ENCODE results near the gene NYAP2. TPM values are rescaled to one million over a fixed set of nuclear protein-coding genes. Genes with fewer than 3 reads are reported as not detected.

NYAP2 gene
- polyA plus RNA-seq, 3 donors, result not detected

- Histone ChIP-seq H2AFZ (ENCODE audit: insufficient read depth, low read depth, low read length, poor library complexity, severe bottlenecking) (no peak overlapping the region), H3K4me3 (replicated peaks in 1 of 3; ENCODE audit: low read depth in 2 of 3, low read length in 3 of 3) (no peak overlapping the region), H3K27ac (ENCODE audit: low read depth in 1 of 2, low read length in 2 of 2) (no peak overlapping the region), H3K79me2 (ENCODE audit: insufficient read depth, low read length) (no peaks in the 10 kb centered on the region), H3K27me3 (ENCODE audit: control insufficient read depth in 2 of 2, insufficient read depth in 2 of 2, low read length in 2 of 2) (no peaks in the 10 kb centered on the region), H4K20me1 (ENCODE audit: insufficient read depth, low read length) (no peaks in the 10 kb centered on the region), H3K9me3 (replicated peaks in 1 of 2; ENCODE audit: control insufficient read depth in 1 of 2, insufficient read depth in 1 of 2, low read length in 2 of 2) (no peaks in the 10 kb centered on the region), H3K36me3 (replicated peaks in 1 of 2; ENCODE audit: control insufficient read depth in 1 of 2, insufficient read depth in 2 of 2, low read length in 2 of 2) (no peaks in the 10 kb centered on the region), H3K4me1 (ENCODE audit: control insufficient read depth in 1 of 2, insufficient read depth in 2 of 2, low read length in 2 of 2) (no peaks in the 10 kb centered on the region), H3K9ac (ENCODE audit: insufficient read depth, low read length, poor library complexity, severe bottlenecking) (no peak overlapping the region), H3K4me2 (replicated peaks; ENCODE audit: extremely low read depth, low read length, poor library complexity, severe bottlenecking) (no peak overlapping the region)
- peaks cover 0 to 3% (median 0%) of the 10 kb centered on the region in 7 donors for H3K9me3 Mint-ChIP-seq
- WGBS (ENCODE audit: insufficient coverage), result no CpG with 5 or more reads among the region's 2 CpGs
- TF ChIP-seq CTCF (IDR thresholded peaks at IDR 0.05), result no peak
- intact Hi-C loops (cut with micrococcal nuclease), result no loop called here
- H3K36me3 Mint-ChIP-seq, result no peaks in the 10 kb centered on the region
- no peak overlapping the region for H3K27ac Mint-ChIP-seq
- DNase-seq, result no peak
- H3K4me1 Mint-ChIP-seq, result no peaks in the 10 kb centered on the region
- no peak overlapping the region for H3K4me3 Mint-ChIP-seq
- H3K27me3 Mint-ChIP-seq (ENCODE audit: low read depth in 3 of 3), result peaks cover 0 to 1% (median 0%) of the 10 kb centered on the region in 3 donors
Measured at GRCh38 chr2:225413786-225414185, 14.3 kb downstream of the NYAP2 start.

GRCh38 chr2:225414902-225415301 lies 15.4 kb downstream of the NYAP2 start:
- WGBS (ENCODE audit: insufficient coverage), result no CpG with 5 or more reads among the region's 1 CpG
- no peaks in the 10 kb centered on the region for H3K36me3 Mint-ChIP-seq
- Histone ChIP-seq H3K36me3 (replicated peaks in 1 of 2; ENCODE audit: control insufficient read depth in 1 of 2, insufficient read depth in 2 of 2, low read length in 2 of 2) (no peaks in the 10 kb centered on the region), H3K27me3 (ENCODE audit: control insufficient read depth in 2 of 2, insufficient read depth in 2 of 2, low read length in 2 of 2) (no peaks in the 10 kb centered on the region), H4K20me1 (ENCODE audit: insufficient read depth, low read length) (no peaks in the 10 kb centered on the region), H3K9ac (ENCODE audit: insufficient read depth, low read length, poor library complexity, severe bottlenecking) (no peak overlapping the region), H3K4me2 (replicated peaks; ENCODE audit: extremely low read depth, low read length, poor library complexity, severe bottlenecking) (no peak overlapping the region), H3K9me3 (replicated peaks in 1 of 2; ENCODE audit: control insufficient read depth in 1 of 2, insufficient read depth in 1 of 2, low read length in 2 of 2) (no peaks in the 10 kb centered on the region), H3K4me3 (replicated peaks in 1 of 3; ENCODE audit: low read depth in 2 of 3, low read length in 3 of 3) (no peak overlapping the region), H3K4me1 (ENCODE audit: control insufficient read depth in 1 of 2, insufficient read depth in 2 of 2, low read length in 2 of 2) (no peaks in the 10 kb centered on the region), H3K79me2 (ENCODE audit: insufficient read depth, low read length) (no peaks in the 10 kb centered on the region), H3K27ac (ENCODE audit: low read depth in 1 of 2, low read length in 2 of 2) (no peak overlapping the region), H2AFZ (ENCODE audit: insufficient read depth, low read depth, low read length, poor library complexity, severe bottlenecking) (no peak overlapping the region)
- H3K4me1 Mint-ChIP-seq, result no peaks in the 10 kb centered on the region
- H3K27me3 Mint-ChIP-seq (ENCODE audit: low read depth in 3 of 3), result peaks cover 0 to 1% (median 0%) of the 10 kb centered on the region in 3 donors
- no peak overlapping the region for H3K4me3 Mint-ChIP-seq
- no peak for TF ChIP-seq CTCF (IDR thresholded peaks at IDR 0.05)
- peaks cover 0 to 3% (median 0%) of the 10 kb centered on the region in 7 donors for H3K9me3 Mint-ChIP-seq
- intact Hi-C loops (cut with micrococcal nuclease), result no loop called here
- H3K27ac Mint-ChIP-seq, result no peak overlapping the region
- DNase-seq, result no peak
